Nephron progenitor cell (in vitro differentiated cells): Measurements from ENCODE around the gene CLPSL2.

ENCODE experiments used
- DNase-seq: peaks from one replicate; pipeline ENCODE4 v3.0.0; 2021
- H3K27ac Mint-ChIP-seq: 2 replicates; pipeline ENCODE4 v1.8.0; 2021; ENCODE audit warnings: mild to moderate bottlenecking, moderate library complexity, mixed read lengths
- H3K27me3 Mint-ChIP-seq: 2 replicates; pipeline ENCODE4 v1.8.0; 2021; ENCODE audit warnings: mild to moderate bottlenecking, low read depth, mixed read lengths; ENCODE audit not compliant: poor library complexity
- H3K36me3 Mint-ChIP-seq: 2 replicates; pipeline ENCODE4 v1.8.0; 2021; ENCODE audit warnings: low read depth, mixed read lengths
- H3K4me1 Mint-ChIP-seq: 2 replicates; pipeline ENCODE4 v1.8.0; 2021; ENCODE audit warnings: mixed read lengths
- H3K4me3 Mint-ChIP-seq: 2 replicates; pipeline ENCODE4 v1.8.0; 2021; ENCODE audit warnings: mild to moderate bottlenecking, moderate library complexity, mixed read lengths
- H3K9me3 Mint-ChIP-seq: 2 replicates; pipeline ENCODE4 v1.8.0; 2021; ENCODE audit warnings: mild to moderate bottlenecking, moderate library complexity, mixed read lengths
- TF ChIP-seq, protein P1 (sequence below): fragments of 200-600 bp; sonication (generic); IDR thresholded peaks from 2 replicates; pipeline ENCODE4 v1.5.0; 2021; ENCODE audit warnings: antibody characterized with exemption

Gene CLPSL2

GRCh38 chr6:35808688-35809087 is 32.3 kb downstream of the CLPSL2 start:
- H3K9me3 Mint-ChIP-seq, result no peaks in the 10 kb centered on the region
- DNase-seq, result no peak
- H3K36me3 Mint-ChIP-seq, result no peaks in the 10 kb centered on the region
- peaks cover 18% of the 10 kb centered on the region for H3K27me3 Mint-ChIP-seq
- H3K4me3 Mint-ChIP-seq, result no peak overlapping the region
- TF ChIP-seq, protein P1, sequence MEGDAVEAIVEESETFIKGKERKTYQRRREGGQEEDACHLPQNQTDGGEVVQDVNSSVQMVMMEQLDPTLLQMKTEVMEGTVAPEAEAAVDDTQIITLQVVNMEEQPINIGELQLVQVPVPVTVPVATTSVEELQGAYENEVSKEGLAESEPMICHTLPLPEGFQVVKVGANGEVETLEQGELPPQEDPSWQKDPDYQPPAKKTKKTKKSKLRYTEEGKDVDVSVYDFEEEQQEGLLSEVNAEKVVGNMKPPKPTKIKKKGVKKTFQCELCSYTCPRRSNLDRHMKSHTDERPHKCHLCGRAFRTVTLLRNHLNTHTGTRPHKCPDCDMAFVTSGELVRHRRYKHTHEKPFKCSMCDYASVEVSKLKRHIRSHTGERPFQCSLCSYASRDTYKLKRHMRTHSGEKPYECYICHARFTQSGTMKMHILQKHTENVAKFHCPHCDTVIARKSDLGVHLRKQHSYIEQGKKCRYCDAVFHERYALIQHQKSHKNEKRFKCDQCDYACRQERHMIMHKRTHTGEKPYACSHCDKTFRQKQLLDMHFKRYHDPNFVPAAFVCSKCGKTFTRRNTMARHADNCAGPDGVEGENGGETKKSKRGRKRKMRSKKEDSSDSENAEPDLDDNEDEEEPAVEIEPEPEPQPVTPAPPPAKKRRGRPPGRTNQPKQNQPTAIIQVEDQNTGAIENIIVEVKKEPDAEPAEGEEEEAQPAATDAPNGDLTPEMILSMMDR, result no peak
- no peak overlapping the region for H3K27ac Mint-ChIP-seq
- H3K4me1 Mint-ChIP-seq, result peaks cover 7% of the 10 kb centered on the region

DNA sequence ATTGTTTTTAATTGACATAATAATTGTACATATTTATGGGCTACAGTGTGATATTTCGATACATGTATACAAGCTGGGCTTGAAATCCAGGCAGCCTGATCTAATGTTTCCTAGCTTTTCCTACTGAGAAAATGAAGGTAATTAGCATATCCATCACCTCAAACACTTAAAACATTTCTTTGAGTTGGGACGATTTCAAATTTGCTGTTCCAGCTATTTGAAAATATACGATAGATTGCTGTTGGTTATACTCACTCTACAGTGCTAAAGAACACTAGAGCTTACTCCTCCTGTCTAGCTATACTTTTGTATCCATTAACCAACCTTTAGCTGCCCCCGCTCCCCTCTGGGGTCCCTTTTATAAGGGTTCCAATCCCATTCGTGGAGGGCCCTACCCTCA is 33.4 kb downstream of the CLPSL2 start:
- no peak overlapping the region for H3K4me3 Mint-ChIP-seq
- H3K4me1 Mint-ChIP-seq, result peaks cover 7% of the 10 kb centered on the region
- no peak overlapping the region for H3K27ac Mint-ChIP-seq
- peaks cover 19% of the 10 kb centered on the region for H3K27me3 Mint-ChIP-seq
- TF ChIP-seq, protein P1, result no peak
- no peaks in the 10 kb centered on the region for H3K9me3 Mint-ChIP-seq
- no peaks in the 10 kb centered on the region for H3K36me3 Mint-ChIP-seq
- no peak for DNase-seq

DNA sequence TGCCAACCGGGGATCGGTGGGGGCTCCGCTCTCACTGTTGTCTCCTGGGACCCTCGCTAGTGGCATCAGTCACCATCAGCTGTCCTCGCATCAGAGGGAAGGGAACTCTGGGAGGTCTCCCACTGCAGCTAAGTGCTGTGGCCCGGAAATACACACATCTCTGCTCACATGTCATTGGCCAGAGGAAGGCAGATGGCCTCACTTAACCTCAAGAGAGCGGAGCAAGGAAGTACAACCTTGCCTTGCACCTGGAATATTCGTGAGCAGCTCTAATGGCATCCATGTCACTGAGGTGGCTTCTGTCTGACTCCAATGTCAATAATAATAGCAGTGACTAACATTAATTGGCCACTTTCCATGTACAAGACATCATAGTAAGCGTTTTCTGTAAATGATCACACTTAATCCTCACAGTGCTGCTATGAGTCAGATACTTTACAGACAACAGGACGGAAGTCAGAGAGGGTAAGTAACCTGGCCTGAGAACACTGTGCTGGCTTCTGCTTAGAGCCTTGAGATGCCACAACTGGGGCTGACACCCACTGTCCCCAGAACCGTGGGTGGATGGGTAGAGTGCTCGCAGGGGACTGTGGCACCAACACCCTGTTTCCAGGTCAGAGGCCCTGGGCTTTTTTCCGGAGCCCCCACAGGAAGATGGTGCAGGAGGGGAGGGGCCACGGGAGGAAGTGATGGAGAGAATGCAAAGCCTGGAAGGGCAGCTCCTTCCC is 34.7 kb downstream of the CLPSL2 start:
- Mint-ChIP-seq H3K4me1 (peaks cover 7% of the 10 kb centered on the region), H3K4me3 (no peak overlapping the region), H3K27ac (no peak overlapping the region), H3K36me3 (no peaks in the 10 kb centered on the region), H3K9me3 (peaks cover 4% of the 10 kb centered on the region), H3K27me3 (peaks cover 23% of the 10 kb centered on the region)
- DNase-seq, result no peak
- TF ChIP-seq, protein P1, result no peak

DNA sequence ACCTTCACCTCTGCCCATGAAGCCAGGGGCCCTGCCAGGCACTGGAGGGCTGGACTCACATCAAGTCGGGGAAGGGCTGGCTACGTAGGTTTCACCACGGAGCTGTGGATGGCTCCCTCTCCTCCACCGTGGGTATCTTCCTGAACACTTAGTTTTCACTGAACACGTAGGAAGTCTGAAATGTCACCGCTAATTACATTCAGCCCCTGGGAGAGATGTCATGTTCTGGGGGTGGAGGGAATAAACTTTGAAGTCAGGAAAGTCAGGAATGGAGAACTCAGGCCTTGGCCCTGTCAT is 35.2 kb downstream of the CLPSL2 start:
- no peak for DNase-seq
- H3K27ac Mint-ChIP-seq, result no peak overlapping the region
- H3K27me3 Mint-ChIP-seq, result peaks cover 22% of the 10 kb centered on the region
- H3K9me3 Mint-ChIP-seq, result peaks cover 9% of the 10 kb centered on the region
- H3K4me3 Mint-ChIP-seq, result no peak overlapping the region
- TF ChIP-seq, protein P1, result no peak
- no peaks in the 10 kb centered on the region for H3K36me3 Mint-ChIP-seq
- H3K4me1 Mint-ChIP-seq, result peaks cover 7% of the 10 kb centered on the region

DNA sequence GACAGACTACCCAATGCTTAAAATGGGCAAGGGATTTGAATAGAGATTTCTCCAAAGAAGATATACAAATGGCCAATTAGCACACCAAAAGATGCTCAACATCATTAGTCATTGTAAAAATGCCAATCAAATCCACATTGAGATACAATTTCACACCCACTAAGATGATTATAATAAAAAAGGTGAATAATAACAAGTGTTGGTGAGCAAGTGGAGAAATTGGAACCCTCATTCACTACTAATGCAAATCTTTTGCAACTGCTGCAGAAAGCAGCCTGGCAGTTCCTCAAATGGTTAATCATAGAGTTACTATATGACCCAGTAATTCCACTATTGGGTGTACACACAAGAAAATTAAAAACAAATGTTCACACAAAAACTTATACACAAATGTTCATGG is 41.1 kb downstream of the CLPSL2 start:
- Mint-ChIP-seq H3K9me3 (peaks cover 23% of the 10 kb centered on the region), H3K4me3 (no peak overlapping the region), H3K36me3 (no peaks in the 10 kb centered on the region), H3K27me3 (peaks cover 16% of the 10 kb centered on the region), H3K27ac (no peak overlapping the region), H3K4me1 (no peaks in the 10 kb centered on the region)
- TF ChIP-seq, protein P1, result no peak
- DNase-seq, result no peak

DNA sequence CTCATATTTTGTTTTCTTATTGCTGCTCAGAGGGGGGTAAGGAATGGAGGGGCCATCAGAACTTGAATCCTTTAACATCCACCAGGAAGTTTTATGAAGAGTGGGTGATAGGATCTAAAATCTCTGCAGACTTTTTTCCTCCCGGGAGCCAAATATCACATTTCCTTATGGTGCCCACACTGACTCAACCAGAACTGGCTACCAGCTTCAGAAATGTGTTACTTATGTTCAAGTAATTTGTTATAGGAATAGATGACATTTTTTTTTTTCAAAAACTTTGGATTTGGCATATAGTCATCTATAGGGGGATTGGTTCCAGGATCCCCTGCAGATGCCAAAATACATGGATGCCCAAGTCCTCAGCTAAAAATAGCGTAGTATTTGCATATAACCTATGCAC is 47.2 kb downstream of the CLPSL2 start:
- Mint-ChIP-seq H3K27me3 (peaks cover 4% of the 10 kb centered on the region), H3K9me3 (no peaks in the 10 kb centered on the region), H3K36me3 (no peaks in the 10 kb centered on the region), H3K4me1 (no peaks in the 10 kb centered on the region), H3K4me3 (no peak overlapping the region), H3K27ac (no peak overlapping the region)
- no peak for DNase-seq
- TF ChIP-seq, protein P1, result no peak
